GM19239 (cell line): ENCODE data around the gene ASTN2.

Source experiments
- DNase-seq: peaks from one replicate; pipeline ENCODE4 v3.0.0; 2011; ENCODE audit warnings: low spot score; ENCODE audit not compliant: insufficient read length
- FAIRE-seq: peaks from 2 replicates; lab custom pipeline; 2011; peaks lifted over from hg19 to GRCh38; lab: Jason Lieb, UNC

ASTN2 gene

GRCh38 chr9:117187498-117187897 is 227.4 kb downstream of the ASTN2 start:
- no peak for DNase-seq
- FAIRE-seq, result no peak

GRCh38 chr9:117184173-117184572 is 230.7 kb downstream of the ASTN2 start:
- DNase-seq, result no peak
- no peak for FAIRE-seq

GRCh38 chr9:117182046-117182445 is 232.8 kb downstream of the ASTN2 start:
- FAIRE-seq (no peak), DNase-seq (no peak)

GRCh38 chr9:117180896-117181445 is 233.9 kb downstream of the ASTN2 start:
- FAIRE-seq (no peak), DNase-seq (no peak)

- no peak for FAIRE-seq
- DNase-seq, result no peak
These were observed 236.1 kb downstream of the ASTN2 start for GRCh38 chr9:117178596-117179375.

GRCh38 chr9:117170567-117170966 is 244.3 kb downstream of the ASTN2 start:
- DNase-seq, result no peak
- FAIRE-seq, result no peak

- DNase-seq (no peak), FAIRE-seq (no peak)
These were observed 245.7 kb downstream of the ASTN2 start for GRCh38 chr9:117169089-117169621.

- FAIRE-seq (no peak), DNase-seq (no peak)
These were observed 250.3 kb downstream of the ASTN2 start for GRCh38 chr9:117164512-117164911.

- DNase-seq, result no peak
- FAIRE-seq, result no peak
These were observed 254.6 kb downstream of the ASTN2 start for GRCh38 chr9:117160254-117160653.

- no peak for FAIRE-seq
- DNase-seq, result no peak
These were observed 257.9 kb downstream of the ASTN2 start for GRCh38 chr9:117156771-117157535.

- no peak for DNase-seq
- no peak for FAIRE-seq
These were observed 258.6 kb downstream of the ASTN2 start for GRCh38 chr9:117156144-117156688.

GRCh38 chr9:117153021-117153420 is 261.8 kb downstream of the ASTN2 start:
- FAIRE-seq, result no peak
- no peak for DNase-seq

- no peak for DNase-seq
- FAIRE-seq, result no peak
These were observed 263.1 kb downstream of the ASTN2 start for GRCh38 chr9:117151716-117152115.

GRCh38 chr9:117149996-117150395 is 264.9 kb downstream of the ASTN2 start:
- DNase-seq (no peak), FAIRE-seq (no peak)

- FAIRE-seq, result no peak
- no peak for DNase-seq
These were observed 268.9 kb downstream of the ASTN2 start for GRCh38 chr9:117145811-117146490.

- FAIRE-seq (no peak), DNase-seq (no peak)
These were observed 269.8 kb downstream of the ASTN2 start for GRCh38 chr9:117145081-117145480.

- FAIRE-seq (no peak), DNase-seq (no peak)
These were observed 276.6 kb downstream of the ASTN2 start for GRCh38 chr9:117138231-117138630.

- DNase-seq (no peak), FAIRE-seq (no peak)
These were observed 278.4 kb downstream of the ASTN2 start for GRCh38 chr9:117136461-117136860.

GRCh38 chr9:117135501-117136098 is 279.3 kb downstream of the ASTN2 start:
- DNase-seq, result no peak
- FAIRE-seq, result no peak
